GM12865 (cell line): ENCODE measurements around the gene DPYD.

Experiments
- DNase-seq: peaks from one replicate; pipeline ENCODE4 v3.0.0; 2010; ENCODE audit warnings: low read depth
- H3K4me3 ChIP-seq: 2 replicates; pipeline ENCODE4 v1.5.1; 2011; ENCODE audit warnings: mild to moderate bottlenecking, low read depth, low read length, control low read depth
- CTCF ChIP-seq: IDR thresholded peaks from 2 replicates; pipeline ENCODE4 v1.5.1; 2011; ENCODE audit warnings: low read length, control low read depth, low read depth, inconsistent platforms; ENCODE audit not compliant: insufficient read depth; ENCODE audit errors: missing control alignments

The DPYD gene

GRCh38 chr1:97457446-97458089 is 463.3 kb downstream of the DPYD start:
- no peak for DNase-seq
- no peak overlapping the region for H3K4me3 ChIP-seq
- TF ChIP-seq CTCF, result no peak

GRCh38 chr1:97451944-97452343 is 468.9 kb downstream of the DPYD start:
- no peak overlapping the region for H3K4me3 ChIP-seq
- no peak for TF ChIP-seq CTCF
- no peak for DNase-seq

GRCh38 chr1:97451046-97451826 is 469.6 kb downstream of the DPYD start:
- no peak overlapping the region for H3K4me3 ChIP-seq
- TF ChIP-seq CTCF, result no peak
- no peak for DNase-seq

- DNase-seq, result no peak
- no peak overlapping the region for H3K4me3 ChIP-seq
- TF ChIP-seq CTCF, result no peak
Measured at GRCh38 chr1:97441966-97442365, 478.9 kb downstream of the DPYD start.

- no peak overlapping the region for H3K4me3 ChIP-seq
- no peak for TF ChIP-seq CTCF
- DNase-seq, result no peak
Measured at GRCh38 chr1:97433824-97434177, 487.0 kb downstream of the DPYD start.

- H3K4me3 ChIP-seq, result no peak overlapping the region
- DNase-seq, result no peak
- no peak for TF ChIP-seq CTCF
Measured at GRCh38 chr1:97433094-97433823, 487.6 kb downstream of the DPYD start.

GRCh38 chr1:97427371-97427770 is 493.5 kb downstream of the DPYD start:
- no peak for TF ChIP-seq CTCF
- DNase-seq, result peak; percentile 18
- no peak overlapping the region for H3K4me3 ChIP-seq
